ENCODE measurements around the gene TMEM14B.
"Not testable (repeated sequence)": the region's sequence is repeated elsewhere in the genome, so short reads cannot be mapped to it uniquely, and the experiment has no call there.

The TMEM14B gene

DNA sequence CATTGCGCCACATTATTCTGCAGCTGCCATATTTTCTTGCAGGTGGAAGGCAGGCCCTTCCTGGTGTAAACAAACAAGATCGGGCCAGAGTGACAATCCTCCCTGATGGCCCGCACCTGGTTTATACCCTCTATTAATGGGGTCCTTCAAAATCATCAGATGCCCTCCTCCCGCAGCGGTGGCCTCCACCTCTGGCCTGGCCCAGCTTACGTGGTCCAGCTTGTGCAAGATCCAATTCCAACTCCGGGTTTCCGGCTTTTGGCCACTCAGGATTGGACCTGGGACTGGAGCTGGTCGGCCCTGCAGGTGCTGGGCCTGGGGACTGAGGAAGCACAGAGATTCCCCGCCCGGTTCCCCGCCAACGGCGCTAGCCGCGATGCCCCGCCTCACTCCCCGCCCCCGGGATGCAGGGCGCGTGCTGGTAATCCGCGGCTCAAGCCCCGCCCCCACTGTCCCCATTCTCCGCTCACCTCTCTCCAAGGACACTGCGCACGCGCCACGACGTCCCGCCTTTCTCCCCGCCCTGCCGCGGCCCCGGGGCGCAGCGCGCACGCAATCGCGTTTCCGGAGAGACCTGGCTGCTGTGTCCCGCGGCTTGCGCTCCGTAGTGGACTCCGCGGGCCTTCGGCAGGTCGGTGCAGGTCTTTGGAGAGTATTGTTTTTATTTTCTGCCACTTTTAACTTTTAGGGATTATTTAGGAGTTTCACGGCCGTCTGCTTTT is at the start of gene TMEM14B:
Gene TMEM14B (plus strand): TSS at position 555 of the 722 bp plus-strand sequence. CDS start 1,441 bp downstream, outside the sequence.
- peak; percentile 95 to 98 for DNase-seq (ENCODE audit: low read depth in 1 of 2, low spot score in 1 of 2)
- in situ Hi-C loops (cut with HindIII; ENCODE audit: low pct_unique_long_range_greater_than_20kb, low sequenced_read_pairs) = no loop called here
- TF ChIP-seq JUND (IDR thresholded peaks at IDR 0.05; ENCODE audit: low read depth) = no peak

GRCh38 chr6:10713962-10714361 is 33.6 kb upstream of the TMEM14B start:
- DNase-seq (ENCODE audit: low read depth in 1 of 2, low spot score in 1 of 2) = no peak
- in situ Hi-C loops (cut with HindIII; ENCODE audit: low pct_unique_long_range_greater_than_20kb, low sequenced_read_pairs) = no loop called here
- TF ChIP-seq JUND (IDR thresholded peaks at IDR 0.05; ENCODE audit: low read depth) = no peak

DNA sequence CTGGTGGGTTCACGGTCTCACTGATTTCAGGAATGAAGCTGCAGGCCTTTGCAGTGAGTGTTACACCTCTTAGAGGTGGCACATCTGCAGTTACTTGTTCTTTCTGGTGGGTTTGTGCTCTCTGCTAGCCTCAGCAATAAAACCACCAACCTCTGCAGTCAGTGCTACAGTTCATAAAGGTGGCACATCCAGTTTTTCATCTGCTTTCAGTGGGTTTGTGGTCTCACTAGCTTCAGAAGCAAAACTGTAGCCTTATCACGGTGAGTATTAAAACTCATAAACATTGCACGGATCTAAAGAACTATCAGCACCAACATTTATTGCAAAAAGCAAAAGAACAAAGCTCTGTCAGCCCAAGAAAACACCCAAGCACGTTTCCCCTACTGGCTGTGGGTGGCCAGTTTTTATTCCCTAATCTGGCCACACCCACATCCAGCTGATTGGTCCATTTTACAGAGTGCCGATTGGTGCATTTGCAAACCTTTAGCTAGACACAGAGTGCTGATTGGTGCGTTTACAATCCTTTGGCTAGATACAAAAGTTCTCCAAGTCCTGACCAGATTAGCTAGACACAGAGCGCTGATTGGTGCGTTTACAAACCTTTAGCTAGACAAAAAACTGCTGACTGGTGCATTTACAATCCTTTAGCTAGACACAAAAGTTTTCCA is 28.2 kb upstream of the TMEM14B start:
- in situ Hi-C loops (cut with HindIII; ENCODE audit: low pct_unique_long_range_greater_than_20kb, low sequenced_read_pairs) = no loop called here
- DNase-seq (ENCODE audit: low read depth in 1 of 2, low spot score in 1 of 2) = no peak
- TF ChIP-seq JUND (IDR thresholded peaks at IDR 0.05; ENCODE audit: low read depth) = no peak

DNA sequence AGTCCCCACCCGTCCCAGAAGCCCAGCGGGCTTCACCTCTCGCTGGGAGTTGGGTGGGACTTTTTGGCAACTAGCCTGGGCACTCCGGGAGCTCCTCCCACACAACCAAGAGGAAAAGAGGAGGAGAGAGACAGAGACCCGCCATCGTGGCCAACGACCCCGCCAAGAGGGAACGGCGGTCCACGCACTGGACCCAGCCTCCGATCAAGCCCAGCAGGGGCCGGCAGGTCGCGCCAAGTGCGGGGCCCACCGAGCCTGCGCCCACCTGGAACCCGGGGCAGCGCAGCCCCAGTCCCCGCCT is 27.7 kb upstream of the TMEM14B start:
- in situ Hi-C loops (cut with HindIII; ENCODE audit: low pct_unique_long_range_greater_than_20kb, low sequenced_read_pairs) = no loop called here
- no peak for TF ChIP-seq JUND (IDR thresholded peaks at IDR 0.05; ENCODE audit: low read depth)

GRCh38 chr6:10720265-10720959 is 27.2 kb upstream of the TMEM14B start:
- in situ Hi-C loops (cut with HindIII; ENCODE audit: low pct_unique_long_range_greater_than_20kb, low sequenced_read_pairs) = no loop called here
- peak in 1 of 2 experiments; percentile 22 for DNase-seq (ENCODE audit: low read depth in 1 of 2, low spot score in 1 of 2)
- no peak for TF ChIP-seq JUND (IDR thresholded peaks at IDR 0.05; ENCODE audit: low read depth)

More for the DNA sequence above, 27.7 kb upstream of the TMEM14B start:
- DNase-seq (ENCODE audit: low read depth in 1 of 2, low spot score in 1 of 2) = no peak

GRCh38 chr6:10720960-10721849 is 26.4 kb upstream of the TMEM14B start:
- in situ Hi-C loops (cut with HindIII; ENCODE audit: low pct_unique_long_range_greater_than_20kb, low sequenced_read_pairs); DNase-seq (ENCODE audit: low read depth in 1 of 2, low spot score in 1 of 2): not testable (repeated sequence)

DNA sequence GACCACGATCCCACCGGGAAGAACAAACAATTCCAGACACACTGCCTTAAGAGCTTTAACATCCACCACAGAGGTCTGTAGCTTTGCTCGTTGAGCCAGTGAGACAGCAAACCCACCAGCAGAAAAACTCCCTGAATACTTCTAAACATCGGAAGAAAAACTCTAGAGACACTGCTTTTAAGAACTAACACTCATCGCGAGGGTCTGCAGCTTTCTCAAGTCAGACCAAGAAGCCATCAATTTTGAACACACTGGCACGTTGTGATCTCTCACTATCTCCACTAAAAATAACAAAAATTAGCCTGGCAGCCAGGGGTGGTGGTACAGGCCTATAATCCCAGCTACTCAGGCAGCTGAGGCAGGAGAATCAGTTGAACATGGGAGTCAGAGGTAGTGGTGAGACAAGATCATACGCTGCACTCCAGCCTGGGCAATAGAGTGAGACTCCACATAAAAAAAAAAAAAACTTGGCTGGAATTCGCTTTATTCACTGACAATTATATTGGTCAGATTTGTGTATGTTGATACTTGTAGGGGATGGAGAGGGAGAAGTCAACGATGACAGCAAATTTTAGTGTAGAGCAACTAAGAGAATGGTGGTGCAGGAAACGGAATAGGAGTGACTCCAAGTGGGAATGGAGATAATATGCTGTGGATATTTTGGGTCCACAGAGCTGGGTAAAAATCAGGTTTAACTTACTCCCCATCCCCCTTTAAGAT is 25.6 kb upstream of the TMEM14B start:
- no peak for TF ChIP-seq JUND (IDR thresholded peaks at IDR 0.05; ENCODE audit: low read depth)
- in situ Hi-C loops (cut with HindIII; ENCODE audit: low pct_unique_long_range_greater_than_20kb, low sequenced_read_pairs) = no loop called here
- DNase-seq (ENCODE audit: low read depth in 1 of 2, low spot score in 1 of 2) = no peak

DNA sequence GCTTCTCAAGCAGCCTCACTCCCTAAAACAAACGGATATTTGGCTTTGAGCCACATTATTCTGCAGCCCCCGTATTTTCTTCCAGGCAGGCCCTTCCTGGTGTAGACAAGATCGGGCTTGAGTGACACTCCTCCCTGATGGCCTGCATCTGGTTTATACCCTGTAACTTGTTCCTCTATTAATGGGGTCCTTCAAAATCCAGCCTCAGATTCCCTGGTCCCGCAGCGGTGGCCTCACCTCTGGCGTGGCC is 25.1 kb upstream of the TMEM14B start:
- in situ Hi-C loops (cut with HindIII; ENCODE audit: low pct_unique_long_range_greater_than_20kb, low sequenced_read_pairs) = no loop called here
- no peak for TF ChIP-seq JUND (IDR thresholded peaks at IDR 0.05; ENCODE audit: low read depth)
- no peak for DNase-seq (ENCODE audit: low read depth in 1 of 2, low spot score in 1 of 2)

DNA sequence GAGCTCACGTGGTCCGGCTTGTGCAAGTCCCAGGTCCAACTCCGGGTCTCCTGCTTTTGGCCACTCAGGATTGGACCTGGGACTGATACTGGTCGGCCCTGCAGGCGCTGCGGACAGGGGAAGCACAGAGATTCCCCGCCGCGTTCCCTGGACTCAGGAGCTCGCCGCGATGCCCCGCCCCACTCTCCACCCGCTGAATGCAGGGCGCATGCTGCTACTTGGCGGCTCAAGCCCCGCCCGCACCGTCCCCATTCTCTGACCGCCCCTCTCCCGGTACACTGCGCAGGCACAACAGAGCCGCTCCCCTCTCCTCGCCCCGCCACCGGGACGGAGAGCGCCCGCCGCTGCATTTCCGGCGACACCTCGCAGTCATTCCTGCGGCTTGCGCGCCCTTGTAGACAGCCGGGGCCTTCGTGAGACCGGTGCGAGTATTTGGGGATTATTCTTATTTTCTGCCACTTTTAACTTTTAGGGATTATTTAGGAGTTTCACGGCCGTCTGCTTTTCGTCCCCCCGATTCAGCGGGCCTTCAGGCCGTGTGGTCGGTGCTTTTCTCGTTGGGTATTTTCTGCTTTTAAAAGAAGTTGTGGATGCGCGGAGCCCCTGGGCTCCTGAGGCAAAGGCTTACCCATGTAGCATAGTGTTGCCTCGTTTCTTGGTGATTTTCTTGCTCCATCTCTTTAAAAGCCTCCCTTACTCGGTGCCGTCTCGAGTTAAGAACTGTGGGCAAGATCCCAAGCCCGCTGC is 24.6 kb upstream of the TMEM14B start, which contains the start of gene TMEM14C:
Gene TMEM14C (plus strand): TSS at position 251 of the 747 bp plus-strand sequence. CDS start 1,544 bp downstream, outside the sequence.
- DNase-seq (ENCODE audit: low read depth in 1 of 2, low spot score in 1 of 2) = peak; percentile 95 to 98
- in situ Hi-C loops (cut with HindIII; ENCODE audit: low pct_unique_long_range_greater_than_20kb, low sequenced_read_pairs) = no loop called here
- no peak for TF ChIP-seq JUND (IDR thresholded peaks at IDR 0.05; ENCODE audit: low read depth)

GRCh38 chr6:10723567-10723881 is 24.1 kb upstream of the TMEM14B start:
- in situ Hi-C loops (cut with HindIII; ENCODE audit: low pct_unique_long_range_greater_than_20kb, low sequenced_read_pairs) = no loop called here

GRCh38 chr6:10725044-10725443 is 22.6 kb upstream of the TMEM14B start:
- in situ Hi-C loops (cut with HindIII; ENCODE audit: low pct_unique_long_range_greater_than_20kb, low sequenced_read_pairs) = no loop called here
- TF ChIP-seq JUND (IDR thresholded peaks at IDR 0.05; ENCODE audit: low read depth) = no peak
- DNase-seq (ENCODE audit: low read depth in 1 of 2, low spot score in 1 of 2) = no peak

More at GRCh38 chr6:10723567-10723881, 24.1 kb upstream of the TMEM14B start:
- no peak for DNase-seq (ENCODE audit: low read depth in 1 of 2, low spot score in 1 of 2)
- no peak for TF ChIP-seq JUND (IDR thresholded peaks at IDR 0.05; ENCODE audit: low read depth)
